Retinal pigment epithelial cell (primary cell): Measurements from ENCODE around the gene ITPRID1.

Experiments
- DNase-seq: peaks from one replicate; pipeline ENCODE4 v3.0.0-alpha.2; 2010; ENCODE audit warnings: low read depth
- H3K4me3 ChIP-seq: 2 replicates; pipeline ENCODE4 v1.5.1; 2011; ENCODE audit warnings: mild to moderate bottlenecking, low read length, control low read depth, moderate library complexity
- CTCF ChIP-seq: conservative IDR thresholded peaks from 2 replicates; pipeline ENCODE4 v1.5.1; 2011; ENCODE audit warnings: low read depth, low read length, control low read depth, inconsistent platforms

Gene ITPRID1

DNA sequence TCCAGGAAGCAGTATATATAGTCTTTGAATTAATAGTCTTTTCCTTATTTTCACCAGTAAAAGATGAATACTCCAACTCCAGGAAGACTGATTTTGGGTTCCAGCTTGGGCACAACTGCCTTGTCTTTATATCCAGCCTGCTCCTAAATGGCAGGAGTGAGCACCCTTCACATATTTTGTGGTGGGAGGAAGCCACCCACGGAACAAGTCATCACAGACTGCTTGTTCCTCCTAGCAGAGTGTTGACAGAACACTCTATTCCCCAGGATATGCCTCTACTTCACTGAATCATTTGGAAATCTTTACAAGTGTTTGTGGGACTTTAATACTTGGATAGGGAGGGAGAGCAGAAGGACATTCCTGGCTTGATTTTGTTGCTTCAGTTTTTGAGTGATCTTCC, 31.7 kb downstream of the ITPRID1 start:
- H3K4me3 ChIP-seq: no peak overlapping the region
- no peak for TF ChIP-seq CTCF
- no peak for DNase-seq

- DNase-seq: no peak
- no peak overlapping the region for H3K4me3 ChIP-seq
- no peak for TF ChIP-seq CTCF
Measured at GRCh38 chr7:31549611-31550010, 35.7 kb downstream of the ITPRID1 start.

DNA sequence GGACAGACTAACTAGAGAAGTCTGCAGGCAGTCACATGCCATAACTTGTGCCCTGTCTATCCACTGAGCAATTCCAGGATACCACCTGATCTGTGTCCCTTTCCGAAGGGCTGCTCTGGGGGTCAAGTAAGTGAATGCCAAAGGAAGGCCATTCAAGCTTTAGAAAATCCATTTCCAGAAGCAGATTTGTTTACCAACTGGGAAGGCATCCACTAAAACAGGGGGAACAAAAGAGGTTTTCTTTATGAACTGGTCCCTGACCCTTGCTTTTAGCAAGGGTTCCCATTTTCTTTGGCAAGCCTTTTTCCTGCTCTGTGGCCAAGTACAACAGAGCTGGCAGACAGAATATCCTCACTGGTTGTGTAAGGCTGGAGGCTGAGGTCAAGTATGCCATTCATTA, 36.5 kb downstream of the ITPRID1 start:
- no peak for DNase-seq
- TF ChIP-seq CTCF: no peak
- H3K4me3 ChIP-seq: no peak overlapping the region

DNA sequence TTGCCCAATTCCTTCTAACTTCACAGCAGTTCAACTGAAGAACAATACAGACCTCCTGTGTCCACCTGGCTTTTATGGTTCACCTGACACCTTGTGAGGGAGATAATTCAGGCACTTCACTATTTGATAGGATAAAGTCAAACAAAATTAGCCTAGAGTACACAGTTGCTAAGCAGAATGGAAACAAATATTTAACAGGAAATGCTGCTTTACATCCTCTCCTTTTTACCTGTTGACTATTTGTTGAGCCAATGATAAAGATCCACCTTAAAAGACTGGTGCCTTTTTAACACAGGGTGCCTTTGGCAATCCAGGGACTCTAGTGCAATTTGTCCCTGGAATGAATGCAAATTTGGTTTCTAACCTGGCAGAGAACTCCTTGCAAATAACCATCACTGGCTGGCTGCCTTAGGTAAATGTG, 39.8 kb downstream of the ITPRID1 start:
- no peak overlapping the region for H3K4me3 ChIP-seq
- DNase-seq: no peak
- TF ChIP-seq CTCF: no peak

DNA sequence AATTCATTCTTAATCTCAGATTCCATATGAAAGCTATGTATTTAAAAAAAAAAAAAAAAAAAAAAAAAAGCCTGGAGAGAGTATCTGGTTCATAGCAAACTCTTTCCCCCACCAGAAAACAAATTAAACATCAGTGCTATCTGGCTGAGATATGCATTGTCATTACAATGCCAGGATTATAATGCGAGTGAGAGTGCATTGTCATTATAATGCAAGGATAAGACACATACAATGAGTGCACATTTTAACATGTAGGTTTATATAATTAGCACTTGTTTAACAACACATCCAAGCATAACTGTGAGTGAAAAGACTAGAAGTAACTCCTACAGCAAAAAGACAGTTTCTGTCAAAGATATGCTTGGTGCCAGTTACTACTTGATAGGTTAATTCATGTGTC, 48.1 kb downstream of the ITPRID1 start:
- no peak overlapping the region for H3K4me3 ChIP-seq
- DNase-seq: no peak
- TF ChIP-seq CTCF: no peak

GRCh38 chr7:31563522-31563921, 49.6 kb downstream of the ITPRID1 start:
- H3K4me3 ChIP-seq: no peak overlapping the region
- no peak for DNase-seq
- no peak for TF ChIP-seq CTCF

- H3K4me3 ChIP-seq: no peak overlapping the region
- no peak for DNase-seq
- no peak for TF ChIP-seq CTCF
Measured at GRCh38 chr7:31563951-31564350, 50.1 kb downstream of the ITPRID1 start.
